ENCODE results near the gene BAG3. TPM values are rescaled to one million over a fixed set of nuclear protein-coding genes. Genes with fewer than 3 reads are reported as not detected.

The BAG3 gene
- total and polyA plus RNA-seq, 2 of the 4 experiments (the other 2 are of a cell fraction), result 5.4 to 42.5 TPM

- DNase-seq (peak; percentile 40), ATAC-seq (ENCODE audit: low read depth) (no peak)
- Histone ChIP-seq H2AK5ac (ENCODE audit: low read depth, low read length) (peak overlapping the region; percentile 71; the same call in 1 of the 2 replicates), H3K9me1 (ENCODE audit: insufficient read depth, low read length) (0 out of 2 replicates have a peak, but pooled peaks cover 3% of the 10 kb centered on the region), H2BK5ac (ENCODE audit: low read depth, low read length, poor library complexity, severe bottlenecking) (peak overlapping the region; percentile 88), H3K36me3 (ENCODE audit: control insufficient read depth, insufficient read depth, low read length) (no peaks in the 10 kb centered on the region), H3K27ac (ENCODE audit: insufficient read depth, low read length) (peak overlapping the region; percentile 92), H4K20me1 (ENCODE audit: insufficient read depth, low read length) (no peaks in the 10 kb centered on the region), H3K23ac (ENCODE audit: low read depth, low read length) (peak overlapping the region; percentile 92), H3K27me3 (ENCODE audit: control insufficient read depth, insufficient read depth, low read length) (no peaks in the 10 kb centered on the region), H2AK9ac (replicated peaks; ENCODE audit: low read depth, low read length, poor library complexity) (peak overlapping the region; percentile 77), H2BK20ac (ENCODE audit: low read depth, low read length) (no peak overlapping the region), H2BK15ac (ENCODE audit: low read depth, low read length) (0 out of 3 replicates have a peak overlapping the region, but pooled peaks have one; percentile 34), H2AFZ (replicated peaks; ENCODE audit: low read length, poor library complexity) (peak overlapping the region; percentile 98), H4K5ac (ENCODE audit: low read depth, low read length) (peak overlapping the region; percentile 68), H3K79me1 (ENCODE audit: low read depth in 1 of 2, low read length in 2 of 2) (peaks cover 16 to 30% of the 10 kb centered on the region in 2 experiments; a peak in 3 of 4 replicates), H3K9me3 (ENCODE audit: control insufficient read depth, insufficient read depth, low read length) (no peaks in the 10 kb centered on the region), H3K9ac (ENCODE audit: low read depth, low read length) (peak overlapping the region; percentile 83), H3K18ac (ENCODE audit: low read depth, low read length) (peak overlapping the region; percentile 65), H4K91ac (ENCODE audit: insufficient read depth, low read depth, low read length) (peak overlapping the region; percentile 25), H3K4ac (ENCODE audit: low read depth, low read length) (peak overlapping the region; percentile 79), H4K8ac (ENCODE audit: low read depth in 2 of 2, low read length in 2 of 2) (peak overlapping the region; percentile 78 to 84), H3K14ac (replicated peaks; ENCODE audit: low read depth, low read length) (peak overlapping the region; percentile 67), H3K56ac (ENCODE audit: extremely low read depth, insufficient read depth, low read length) (0 out of 2 replicates have a peak overlapping the region, but pooled peaks have one; percentile 47), H2BK120ac (ENCODE audit: low read depth, low read length) (no peak overlapping the region), H3K4me1 (ENCODE audit: control insufficient read depth, insufficient read depth, low read length) (peaks cover 8% of the 10 kb centered on the region), H3K4me2 (ENCODE audit: low read depth, low read length) (peak overlapping the region; percentile 88), H3K4me3 (ENCODE audit: insufficient read depth, low read depth, low read length) (peak overlapping the region; percentile 79)
- dilution Hi-C loops (cut with HindIII; ENCODE audit: low sequenced_read_pairs, unreplicated experiment) (no loop called here), in situ Hi-C loops (cut with MboI; ENCODE audit: low sequenced_read_pairs) (no loop called here), intact Hi-C loops (cut with micrococcal nuclease) (loop anchor here (2.0 kb wide), 1 partner anchor 128 kb away; the partner anchor contains the start of gene TIAL1)
- WGBS, 2 experiments (ENCODE audit: extremely low coverage in 2 of 2, insufficient read length in 1 of 2), result no CpG with 5 or more reads among the region's 21 CpGs
- ChIA-PET CTCF (interaction anchor here (0.9 to 2.0 kb wide), 5 partner anchors 9 to 526 kb away, joined by 3 to 6 read pairs (median 3); no protein-coding TSS in a partner anchor), POLR2A (ENCODE audit: unreplicated experiment) (interaction anchor here (0.6 to 1.3 kb wide), 2 partner anchors 13 to 141 kb away, joined by 3 to 10 read pairs; no protein-coding TSS in a partner anchor)
- BruUV-seq (replicated peaks), result no TSS peak
- TF ChIP-seq FOS (IDR thresholded peaks at IDR 0.05; ENCODE audit: low read depth, low read length) (no peak), ELK1 (IDR thresholded peaks at IDR 0.05; ENCODE audit: borderline replicate concordance, low read depth, low read length) (no peak), CTCF (conservative IDR thresholded peaks at IDR 0.05; ENCODE audit: low read depth, low read length) (no peak), RCOR1 (IDR thresholded peaks at IDR 0.05; ENCODE audit: insufficient replicate concordance, low read length) (no peak), USF2 (IDR thresholded peaks at IDR 0.05; ENCODE audit: low read depth, low read length) (no peak), NFE2L2 (IDR thresholded peaks at IDR 0.05; ENCODE audit: low read depth, low read length) (no peak), POLR2A (IDR thresholded peaks at IDR 0.05; ENCODE audit: low read depth, low read length) (no peak), CHD1 (IDR thresholded peaks at IDR 0.05; ENCODE audit: low read depth, low read length) (no peak), RAD21 (IDR thresholded peaks at IDR 0.05; ENCODE audit: low read length) (no peak), MXI1 (IDR thresholded peaks at IDR 0.05; ENCODE audit: borderline replicate concordance, low read depth, low read length) (no peak)
These were observed 73.7 kb downstream of the BAG3 start for GRCh38 chr10:119724593-119725516.
